Muscle layer of duodenum (tissue), 2 donors: ENCODE data around the gene MORC3.
"Not testable (repeated sequence)": the region's sequence is repeated elsewhere in the genome, so short reads cannot be mapped to it uniquely, and the experiment has no call there.

ENCODE experiments used
- H3K27ac ChIP-seq: one replicate; pipeline ENCODE4 v1.7.0; 2013; ENCODE audit warnings: mild to moderate bottlenecking, low read length
- H3K27me3 ChIP-seq: one replicate; pipeline ENCODE4 v1.7.0; 2013; ENCODE audit warnings: low read depth, mild to moderate bottlenecking, control low read depth, low read length
- H3K36me3 ChIP-seq, 2 donors: one replicate each; pipeline ENCODE4 v1.7.0; 2013; ENCODE audit warnings: low read length in 2 of 2, control low read depth in 1 of 2, mild to moderate bottlenecking in 1 of 2; ENCODE audit not compliant: insufficient read depth in 2 of 2, control insufficient read depth in 1 of 2
- H3K4me1 ChIP-seq, 2 donors: one replicate each; pipeline ENCODE4 v1.7.0; 2013; ENCODE audit warnings: low read length in 2 of 2, mild to moderate bottlenecking in 2 of 2, control low read depth in 1 of 2, moderate library complexity in 1 of 2; ENCODE audit not compliant: insufficient read depth in 2 of 2, control insufficient read depth in 1 of 2
- H3K4me3 ChIP-seq, 2 donors: one replicate each; pipeline ENCODE4 v1.7.0; 2013; ENCODE audit warnings: low read length in 2 of 2, low read depth in 1 of 2, mild to moderate bottlenecking in 1 of 2
- H3K9me3 ChIP-seq, 2 donors: one replicate each; pipeline ENCODE4 v1.7.0; 2013; ENCODE audit warnings: low read length in 2 of 2, control low read depth in 1 of 2, mild to moderate bottlenecking in 1 of 2; ENCODE audit not compliant: control insufficient read depth in 1 of 2
- donor health status: healthy.

The MORC3 gene

GRCh38 chr21:36310016-36310415 lies 10.0 kb upstream of the MORC3 start:
- Histone ChIP-seq H3K36me3 (no peaks in the 10 kb centered on the region), H3K27ac (no peak overlapping the region), H3K4me1 (no peaks in the 10 kb centered on the region), H3K9me3 (peaks cover 0 to 8% of the 10 kb centered on the region in 2 donors), H3K4me3 (no peak overlapping the region), H3K27me3 (no peaks in the 10 kb centered on the region)

- H3K36me3 ChIP-seq, H3K27me3 ChIP-seq, H3K9me3 ChIP-seq, H3K27ac ChIP-seq, H3K4me3 ChIP-seq, H3K4me1 ChIP-seq: not testable (repeated sequence)
Observed at GRCh38 chr21:36313446-36313845, 6.6 kb upstream of the MORC3 start.

GRCh38 chr21:36316045-36316444 lies 4.0 kb upstream of the MORC3 start:
- H3K36me3 ChIP-seq, H3K27ac ChIP-seq, H3K4me3 ChIP-seq, H3K9me3 ChIP-seq, H3K4me1 ChIP-seq, H3K27me3 ChIP-seq: not testable (repeated sequence)

- no peaks in the 10 kb centered on the region for H3K27me3 ChIP-seq
- H3K4me1 ChIP-seq: peaks cover 0 to 7% of the 10 kb centered on the region in 2 donors
- no peaks in the 10 kb centered on the region for H3K9me3 ChIP-seq
- no peak overlapping the region for H3K27ac ChIP-seq
- H3K36me3 ChIP-seq: no peaks in the 10 kb centered on the region
- H3K4me3 ChIP-seq: no peak overlapping the region
Observed at GRCh38 chr21:36316872-36317484, 3.0 kb upstream of the MORC3 start.

- Histone ChIP-seq H3K27ac (peak overlapping the region; percentile 82), H3K4me3 (peak overlapping the region; percentile 70 to 94), H3K4me1 (peaks cover 10 to 28% of the 10 kb centered on the region in 2 donors)
- H3K27me3 ChIP-seq, H3K9me3 ChIP-seq, H3K36me3 ChIP-seq: not testable (repeated sequence)
Observed at GRCh38 chr21:36319406-36319766, 611 bp upstream of the MORC3 start.

GRCh38 chr21:36320421-36321324 lies 676 bp downstream of the MORC3 start:
- Histone ChIP-seq H3K4me3 (peak overlapping the region; percentile 70 to 94), H3K36me3 (no peaks in the 10 kb centered on the region), H3K9me3 (no peaks in the 10 kb centered on the region), H3K27ac (peak overlapping the region; percentile 92), H3K4me1 (peaks cover 10 to 33% of the 10 kb centered on the region in 2 donors), H3K27me3 (no peaks in the 10 kb centered on the region)

- peak overlapping the region; percentile 92 for H3K27ac ChIP-seq
- peak overlapping the region; percentile 70 to 94 for H3K4me3 ChIP-seq
- H3K27me3 ChIP-seq: no peaks in the 10 kb centered on the region
- H3K4me1 ChIP-seq: peaks cover 10 to 33% of the 10 kb centered on the region in 2 donors
- H3K36me3 ChIP-seq: no peaks in the 10 kb centered on the region
- no peaks in the 10 kb centered on the region for H3K9me3 ChIP-seq
Observed at GRCh38 chr21:36321325-36322082, 1.5 kb downstream of the MORC3 start.

- no peaks in the 10 kb centered on the region for H3K27me3 ChIP-seq
- no peaks in the 10 kb centered on the region for H3K9me3 ChIP-seq
- H3K4me1 ChIP-seq: peaks cover 10 to 33% of the 10 kb centered on the region in 2 donors
- peak overlapping the region; percentile 70 to 94 for H3K4me3 ChIP-seq
- H3K36me3 ChIP-seq: no peaks in the 10 kb centered on the region
- H3K27ac ChIP-seq: peak overlapping the region; percentile 92
Observed at GRCh38 chr21:36322083-36322424, 2.1 kb downstream of the MORC3 start.

GRCh38 chr21:36323032-36323431 lies 3.0 kb downstream of the MORC3 start:
- Histone ChIP-seq H3K9me3 (no peaks in the 10 kb centered on the region), H3K27me3 (no peaks in the 10 kb centered on the region), H3K36me3 (no peaks in the 10 kb centered on the region), H3K4me3 (no peak overlapping the region), H3K27ac (peak overlapping the region; percentile 37), H3K4me1 (peaks cover 10 to 33% of the 10 kb centered on the region in 2 donors)

- H3K4me1 ChIP-seq: peaks cover 14 to 35% of the 10 kb centered on the region in 2 donors
- H3K4me3 ChIP-seq: no peak overlapping the region
- no peaks in the 10 kb centered on the region for H3K9me3 ChIP-seq
- peaks cover 0 to 5% of the 10 kb centered on the region in 2 donors for H3K36me3 ChIP-seq
- no peak overlapping the region for H3K27ac ChIP-seq
- H3K27me3 ChIP-seq: no peaks in the 10 kb centered on the region
Observed at GRCh38 chr21:36325373-36326010, 5.5 kb downstream of the MORC3 start.

- H3K36me3 ChIP-seq: peaks cover 7 to 14% of the 10 kb centered on the region in 2 donors
- no peak overlapping the region for H3K4me3 ChIP-seq
- no peaks in the 10 kb centered on the region for H3K27me3 ChIP-seq
- H3K9me3 ChIP-seq: no peaks in the 10 kb centered on the region
- no peak overlapping the region for H3K27ac ChIP-seq
- peaks cover 4 to 17% of the 10 kb centered on the region in 2 donors for H3K4me1 ChIP-seq
Observed at GRCh38 chr21:36330904-36331303, 10.9 kb downstream of the MORC3 start.
